Measurements from ENCODE around the gene ADARB2.
"Not testable (repeated sequence)": the region's sequence is repeated elsewhere in the genome, so short reads cannot be mapped to it uniquely, and the experiment has no call there.

The ADARB2 gene

GRCh38 chr10:1229116-1229515 lies 508.2 kb downstream of the ADARB2 start:
- intact Hi-C loops (cut with DNase I) = no loop called here
- DNase-seq = peak in 3 of 42 donors; percentile 3 to 33 (median 30)

- peak in 2 of 42 donors; percentile 4 to 29 for DNase-seq
- intact Hi-C loops (cut with DNase I) = no loop called here
Observed at GRCh38 chr10:1228467-1228975, 508.8 kb downstream of the ADARB2 start.

GRCh38 chr10:1227510-1228402 lies 509.6 kb downstream of the ADARB2 start:
- intact Hi-C loops (cut with DNase I) = no loop called here

GRCh38 chr10:1226907-1227306 lies 510.4 kb downstream of the ADARB2 start:
- peak in 2 of 42 donors; percentile 6 to 13 for DNase-seq

More at GRCh38 chr10:1227510-1228402, 509.6 kb downstream of the ADARB2 start:
- peak in 2 of 42 donors; percentile 4 to 16 for DNase-seq

GRCh38 chr10:1219874-1220273 lies 517.5 kb downstream of the ADARB2 start:
- intact Hi-C loops (cut with DNase I); DNase-seq: not testable (repeated sequence)

More at GRCh38 chr10:1226907-1227306, 510.4 kb downstream of the ADARB2 start:
- intact Hi-C loops (cut with DNase I) = not testable (repeated sequence)

GRCh38 chr10:1217661-1218060 lies 519.7 kb downstream of the ADARB2 start:
- DNase-seq = peak in 4 of 42 donors; percentile 4 to 33 (median 20)
- intact Hi-C loops (cut with DNase I) = no loop called here

GRCh38 chr10:1217237-1217587 lies 520.1 kb downstream of the ADARB2 start:
- intact Hi-C loops (cut with DNase I) = no loop called here
- DNase-seq = peak in 5 of 42 donors; percentile 6 to 36 (median 10)

- DNase-seq = peak in 7 of 42 donors; percentile 1 to 39 (median 8)
- intact Hi-C loops (cut with DNase I) = no loop called here
Observed at GRCh38 chr10:1216574-1217236, 520.6 kb downstream of the ADARB2 start.

GRCh38 chr10:1215862-1216573 lies 521.3 kb downstream of the ADARB2 start:
- DNase-seq = peak in 3 of 42 donors; percentile 7 to 28 (median 27)
- intact Hi-C loops (cut with DNase I) = no loop called here

GRCh38 chr10:1214882-1215540 lies 522.3 kb downstream of the ADARB2 start:
- DNase-seq = peak in 4 of 42 donors; percentile 1 to 36 (median 8)

GRCh38 chr10:1214071-1214675 lies 523.2 kb downstream of the ADARB2 start:
- intact Hi-C loops (cut with DNase I) = no loop called here
- peak in 5 of 42 donors; percentile 1 to 36 (median 6) for DNase-seq

More at GRCh38 chr10:1214882-1215540, 522.3 kb downstream of the ADARB2 start:
- intact Hi-C loops (cut with DNase I) = no loop called here

GRCh38 chr10:1213252-1214070 lies 523.9 kb downstream of the ADARB2 start:
- peak in 5 of 42 donors; percentile 1 to 37 (median 13) for DNase-seq
- intact Hi-C loops (cut with DNase I) = no loop called here

- intact Hi-C loops (cut with DNase I) = no loop called here
- DNase-seq = peak in 6 of 42 donors; percentile 6 to 40 (median 12)
Observed at GRCh38 chr10:1212571-1213141, 524.7 kb downstream of the ADARB2 start.

- peak in 4 of 42 donors; percentile 5 to 39 (median 20) for DNase-seq
- intact Hi-C loops (cut with DNase I) = no loop called here
Observed at GRCh38 chr10:1211844-1212570, 525.3 kb downstream of the ADARB2 start.

GRCh38 chr10:1210667-1211066 lies 526.7 kb downstream of the ADARB2 start:
- intact Hi-C loops (cut with DNase I) = no loop called here
- DNase-seq = peak in 7 of 42 donors; percentile 1 to 37 (median 14)

- intact Hi-C loops (cut with DNase I) = no loop called here
- peak in 4 of 42 donors; percentile 1 to 28 (median 6) for DNase-seq
Observed at GRCh38 chr10:1209355-1209979, 527.9 kb downstream of the ADARB2 start.
